K562 (cell line): ENCODE results near the gene ABCA1.

ENCODE experiments used
- CTCF ChIP-seq, 3 experiments: IDR thresholded peaks in 2 of 3; conservative IDR thresholded peaks in 1 of 3; 2 replicates each; pipeline ENCODE4 v1.5.1; 2011 to 2012; ENCODE audit warnings: low read length in 3 of 3, mild to moderate bottlenecking in 3 of 3, control low read depth in 2 of 3, improper control_type of control experiment in 1 of 3, inconsistent platforms in 1 of 3, low read depth in 1 of 3, mixed read lengths in 1 of 3, moderate library complexity in 1 of 3; ENCODE audit not compliant: insufficient read depth in 2 of 3
- HDAC8 ChIP-seq: fragments of 450-650 bp; IDR thresholded peaks from 2 replicates; pipeline ENCODE4 v1.6.1; 2016; ENCODE audit warnings: mild to moderate bottlenecking, missing genetic modification characterization, moderate library complexity, missing compliant biosample characterization
- MXI1 ChIP-seq: IDR thresholded peaks from 2 replicates; pipeline ENCODE4 v1.6.1; 2011; ENCODE audit warnings: low read depth, mild to moderate bottlenecking, improper control_type of control experiment, low read length
- TF ChIP-seq, protein P1 (sequence below), 2 experiments: fragments of 450-650 bp in 1 of 2; IDR thresholded peaks; 2 replicates each; pipeline ENCODE4 v1.6.1; 2011 to 2017; ENCODE audit warnings: low read depth in 2 of 2, antibody characterized with exemption in 1 of 2, borderline replicate concordance in 1 of 2, low read length in 1 of 2, mild to moderate bottlenecking in 1 of 2, mixed read lengths in 1 of 2; ENCODE audit not compliant: control insufficient read depth in 1 of 2

DNA sequence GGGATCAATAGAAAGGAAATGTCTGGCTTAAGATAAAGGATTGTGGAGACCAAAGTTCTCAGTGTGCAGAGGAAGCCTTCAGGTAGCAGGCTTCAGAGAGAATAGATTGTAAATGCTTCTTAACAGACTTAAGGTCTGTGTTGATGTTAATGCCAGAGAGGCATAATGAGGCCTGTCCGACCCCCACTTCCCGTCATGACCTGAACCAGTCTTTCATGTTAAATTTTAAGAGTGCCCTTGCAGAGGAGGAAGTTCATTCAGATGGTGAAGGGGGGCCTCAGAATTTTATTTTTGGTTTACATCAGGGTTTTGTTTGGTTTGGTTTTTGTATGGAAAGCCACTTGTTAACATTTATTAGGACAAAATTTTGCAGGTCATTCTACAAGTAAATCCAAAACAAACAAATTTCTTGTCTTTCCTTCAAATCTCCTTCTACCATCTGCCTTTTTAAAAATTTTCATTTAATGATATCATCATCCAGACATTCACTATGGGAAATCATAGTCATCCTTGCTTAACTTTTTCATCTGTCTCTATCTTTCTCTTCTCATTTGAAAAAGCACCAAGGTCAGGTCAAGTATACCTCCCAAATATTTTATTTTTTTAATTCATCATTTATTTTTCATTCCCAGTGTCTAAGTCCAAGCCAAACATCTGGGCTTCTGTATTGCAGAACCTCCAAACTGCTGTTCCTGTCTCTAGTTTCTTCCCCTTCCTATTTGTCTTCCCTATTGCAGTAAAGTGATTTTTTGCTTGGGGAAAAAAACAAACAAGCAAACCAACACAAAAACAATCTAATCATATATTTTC, 6.9 kb upstream of the ABCA1 start:
- TF ChIP-seq, protein P1, sequence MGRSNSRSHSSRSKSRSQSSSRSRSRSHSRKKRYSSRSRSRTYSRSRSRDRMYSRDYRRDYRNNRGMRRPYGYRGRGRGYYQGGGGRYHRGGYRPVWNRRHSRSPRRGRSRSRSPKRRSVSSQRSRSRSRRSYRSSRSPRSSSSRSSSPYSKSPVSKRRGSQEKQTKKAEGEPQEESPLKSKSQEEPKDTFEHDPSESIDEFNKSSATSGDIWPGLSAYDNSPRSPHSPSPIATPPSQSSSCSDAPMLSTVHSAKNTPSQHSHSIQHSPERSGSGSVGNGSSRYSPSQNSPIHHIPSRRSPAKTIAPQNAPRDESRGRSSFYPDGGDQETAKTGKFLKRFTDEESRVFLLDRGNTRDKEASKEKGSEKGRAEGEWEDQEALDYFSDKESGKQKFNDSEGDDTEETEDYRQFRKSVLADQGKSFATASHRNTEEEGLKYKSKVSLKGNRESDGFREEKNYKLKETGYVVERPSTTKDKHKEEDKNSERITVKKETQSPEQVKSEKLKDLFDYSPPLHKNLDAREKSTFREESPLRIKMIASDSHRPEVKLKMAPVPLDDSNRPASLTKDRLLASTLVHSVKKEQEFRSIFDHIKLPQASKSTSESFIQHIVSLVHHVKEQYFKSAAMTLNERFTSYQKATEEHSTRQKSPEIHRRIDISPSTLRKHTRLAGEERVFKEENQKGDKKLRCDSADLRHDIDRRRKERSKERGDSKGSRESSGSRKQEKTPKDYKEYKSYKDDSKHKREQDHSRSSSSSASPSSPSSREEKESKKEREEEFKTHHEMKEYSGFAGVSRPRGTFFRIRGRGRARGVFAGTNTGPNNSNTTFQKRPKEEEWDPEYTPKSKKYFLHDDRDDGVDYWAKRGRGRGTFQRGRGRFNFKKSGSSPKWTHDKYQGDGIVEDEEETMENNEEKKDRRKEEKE (IDR thresholded peaks at IDR 0.05; ENCODE audit: borderline replicate concordance in 1 of 2, control insufficient read depth in 1 of 2, low read depth in 2 of 2, low read length in 1 of 2): no peak
- TF ChIP-seq MXI1 (no peak), HDAC8 (tag) (no peak), CTCF (IDR thresholded peaks at IDR 0.05 in 2 of 3, conservative IDR thresholded peaks at IDR 0.05 in 1 of 3; ENCODE audit: insufficient read depth in 2 of 3, low read depth in 1 of 3, low read length in 3 of 3) (no peak)
